Effector memory CD4-positive, alpha-beta T cell (primary cell): Measurements from ENCODE around the gene ACP7.
"Not testable (repeated sequence)": the region's sequence is repeated elsewhere in the genome, so short reads cannot be mapped to it uniquely, and the experiment has no call there.

Experiments used
- DNase-seq, 3 donors: peaks; one replicate each; pipeline ENCODE4 v3.0.0-alpha.2; 2020
- H3K27ac ChIP-seq: 2 replicates; pipeline ENCODE4 v1.7.0; 2013; ENCODE audit warnings: mild to moderate bottlenecking, low read length, moderate library complexity; ENCODE audit not compliant: insufficient read depth, poor library complexity, severe bottlenecking
- H3K27me3 ChIP-seq: replicated peaks from 2 replicates; pipeline ENCODE4 v1.7.0; 2013; ENCODE audit warnings: mild to moderate bottlenecking, low read length; ENCODE audit not compliant: insufficient read depth, control insufficient read depth, poor library complexity, severe bottlenecking
- H3K36me3 ChIP-seq: 2 replicates; pipeline ENCODE4 v1.7.0; 2013; ENCODE audit warnings: mild to moderate bottlenecking, low read length, moderate library complexity; ENCODE audit not compliant: control insufficient read depth, insufficient read depth
- H3K4me1 ChIP-seq: 2 replicates; pipeline ENCODE4 v1.7.0; 2013; ENCODE audit warnings: low read length, mild to moderate bottlenecking; ENCODE audit not compliant: control insufficient read depth, insufficient read depth, poor library complexity, severe bottlenecking
- H3K4me3 ChIP-seq: 2 replicates; pipeline ENCODE4 v1.7.0; 2013; ENCODE audit warnings: low read length, low read depth, mild to moderate bottlenecking; ENCODE audit not compliant: insufficient read depth, poor library complexity, severe bottlenecking
- H3K9me3 ChIP-seq: 2 replicates; pipeline ENCODE4 v1.7.0; 2013; ENCODE audit warnings: mild to moderate bottlenecking, low read length, moderate library complexity; ENCODE audit not compliant: control insufficient read depth

The ACP7 gene

DNA sequence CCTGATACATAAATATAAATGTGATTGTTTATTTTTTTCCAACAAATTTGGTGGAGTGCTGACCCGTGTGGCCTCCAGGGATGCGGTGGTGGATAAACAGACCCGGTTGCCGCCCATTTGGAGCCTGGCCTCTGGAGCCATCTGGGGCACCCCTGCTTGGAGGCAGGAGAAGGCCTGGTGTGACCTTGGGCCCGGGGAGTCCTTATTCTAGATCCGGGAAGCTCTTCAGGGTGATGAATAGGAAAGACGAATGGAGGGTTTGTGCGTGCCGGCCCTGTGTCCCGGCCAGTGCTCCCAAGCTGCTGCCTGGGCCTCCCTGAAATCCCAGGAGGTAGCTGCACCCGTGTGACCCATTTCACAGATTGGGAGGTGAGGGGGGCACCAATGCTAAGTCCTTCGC is 53.0 kb downstream of the ACP7 start:
- DNase-seq = no peak
- Histone ChIP-seq H3K27me3 (no peaks in the 10 kb centered on the region), H3K4me1 (no peaks in the 10 kb centered on the region), H3K4me3 (no peak overlapping the region), H3K36me3 (no peaks in the 10 kb centered on the region), H3K9me3 (no peaks in the 10 kb centered on the region), H3K27ac (no peak overlapping the region)

DNA sequence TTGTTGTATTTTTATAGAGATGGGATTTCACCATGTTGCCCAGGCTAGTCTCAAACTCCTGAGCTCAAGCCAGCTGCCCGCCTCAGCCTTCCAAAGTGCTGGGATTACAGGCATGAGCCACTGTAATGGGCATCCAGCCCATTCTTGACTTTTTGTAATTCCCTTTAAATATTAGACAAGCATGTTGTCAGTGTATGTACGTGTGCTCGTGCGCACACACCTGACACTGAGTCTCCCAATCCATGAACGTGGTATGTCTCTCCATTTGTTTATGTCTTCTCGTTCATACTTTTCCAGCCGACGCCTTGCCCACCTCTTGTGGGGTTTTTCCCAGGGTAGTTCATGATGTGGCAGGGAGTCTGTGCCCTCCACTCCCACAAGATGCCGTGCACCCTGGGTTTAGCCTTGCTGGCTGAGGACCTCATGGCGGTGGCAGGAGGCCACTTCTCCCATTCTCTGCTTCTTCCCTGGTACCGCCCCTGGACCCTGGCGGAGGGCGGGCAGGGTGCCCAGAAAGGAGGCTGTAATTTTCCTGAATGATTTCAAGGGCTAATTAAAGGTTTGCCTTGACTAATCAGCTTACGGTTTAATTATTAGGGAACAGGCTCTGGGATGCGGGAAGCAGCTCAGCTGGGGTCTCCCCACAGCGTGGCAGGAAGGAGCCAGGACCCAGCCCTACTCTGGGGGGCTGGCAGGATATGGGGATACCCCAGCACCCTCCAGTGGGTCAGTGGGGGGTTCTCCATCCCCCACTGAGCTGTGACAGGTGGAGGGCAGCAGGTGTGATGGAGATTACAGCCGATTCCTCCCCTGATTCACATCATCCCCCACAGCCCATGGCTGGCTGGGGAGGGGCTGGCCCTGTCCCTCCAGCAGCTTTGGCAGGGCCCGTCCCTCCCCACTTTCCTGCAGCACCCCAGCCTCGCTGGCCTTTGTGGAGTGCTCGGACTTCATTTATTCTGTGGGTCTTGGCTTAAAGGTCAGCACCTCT is 54.3 kb downstream of the ACP7 start:
- no peak for DNase-seq
- Histone ChIP-seq H3K4me3 (no peak overlapping the region), H3K36me3 (no peaks in the 10 kb centered on the region), H3K4me1 (no peaks in the 10 kb centered on the region), H3K27ac (no peak overlapping the region), H3K9me3 (no peaks in the 10 kb centered on the region), H3K27me3 (no peaks in the 10 kb centered on the region)

DNA sequence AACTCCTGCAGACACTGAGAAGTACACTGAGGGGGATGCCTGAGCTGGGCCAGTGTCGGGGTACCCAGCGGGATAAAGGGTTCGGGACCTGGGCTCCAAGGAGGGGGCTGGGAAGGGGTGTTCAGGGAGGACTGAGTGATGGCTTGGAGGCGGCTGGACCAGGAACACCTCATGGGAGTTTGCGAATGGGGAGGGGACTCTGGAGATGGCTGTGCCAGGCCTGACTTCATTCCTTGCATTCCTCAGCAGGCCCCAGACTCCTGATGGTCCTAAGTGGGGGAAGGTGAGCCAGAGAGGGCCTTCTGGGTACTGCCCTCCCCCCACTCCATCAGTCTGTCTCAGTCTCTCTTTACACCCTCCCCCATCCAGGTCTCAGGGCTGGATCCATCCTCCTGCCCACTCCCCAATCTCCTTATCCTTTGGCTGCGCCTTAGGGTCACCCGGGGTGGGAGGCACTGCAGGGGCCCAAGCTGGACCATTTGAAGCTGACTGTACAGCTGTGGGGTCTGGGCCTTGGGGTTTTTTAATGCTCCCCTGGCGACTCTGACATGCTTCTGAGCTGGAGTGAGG is 55.2 kb downstream of the ACP7 start:
- no peak for DNase-seq
- Histone ChIP-seq H3K4me1 (no peaks in the 10 kb centered on the region), H3K9me3 (no peaks in the 10 kb centered on the region), H3K36me3 (no peaks in the 10 kb centered on the region), H3K27ac (no peak overlapping the region), H3K27me3 (no peaks in the 10 kb centered on the region), H3K4me3 (no peak overlapping the region)

GRCh38 chr19:39139971-39140453 is 55.8 kb downstream of the ACP7 start:
- DNase-seq = no peak
- no peaks in the 10 kb centered on the region for H3K27me3 ChIP-seq
- H3K27ac ChIP-seq = no peak overlapping the region
- H3K9me3 ChIP-seq = no peaks in the 10 kb centered on the region
- H3K36me3 ChIP-seq = no peaks in the 10 kb centered on the region
- H3K4me1 ChIP-seq = no peaks in the 10 kb centered on the region
- no peak overlapping the region for H3K4me3 ChIP-seq

GRCh38 chr19:39140594-39140993 is 56.4 kb downstream of the ACP7 start:
- H3K4me3 ChIP-seq = no peak overlapping the region
- H3K9me3 ChIP-seq = no peaks in the 10 kb centered on the region
- H3K4me1 ChIP-seq = no peaks in the 10 kb centered on the region
- no peak for DNase-seq
- no peaks in the 10 kb centered on the region for H3K27me3 ChIP-seq
- no peaks in the 10 kb centered on the region for H3K36me3 ChIP-seq
- H3K27ac ChIP-seq = no peak overlapping the region

- Histone ChIP-seq H3K4me1 (no peaks in the 10 kb centered on the region), H3K4me3 (no peak overlapping the region), H3K36me3 (no peaks in the 10 kb centered on the region), H3K9me3 (no peaks in the 10 kb centered on the region), H3K27me3 (no peaks in the 10 kb centered on the region), H3K27ac (no peak overlapping the region)
- DNase-seq = no peak
Observed at GRCh38 chr19:39141929-39142328, 57.8 kb downstream of the ACP7 start.

GRCh38 chr19:39142630-39143029 is 58.5 kb downstream of the ACP7 start:
- no peak for DNase-seq

GRCh38 chr19:39143757-39144289 is 59.7 kb downstream of the ACP7 start:
- not testable (repeated sequence) for H3K27me3 ChIP-seq, H3K4me3 ChIP-seq, H3K36me3 ChIP-seq, H3K27ac ChIP-seq, H3K4me1 ChIP-seq, DNase-seq, H3K9me3 ChIP-seq

More at GRCh38 chr19:39142630-39143029, 58.5 kb downstream of the ACP7 start:
- Histone ChIP-seq H3K4me3 (no peak overlapping the region), H3K9me3 (no peaks in the 10 kb centered on the region), H3K27ac (no peak overlapping the region), H3K4me1 (no peaks in the 10 kb centered on the region), H3K36me3 (no peaks in the 10 kb centered on the region), H3K27me3 (no peaks in the 10 kb centered on the region)

- no peak for DNase-seq
- Histone ChIP-seq H3K27me3 (no peaks in the 10 kb centered on the region), H3K4me1 (no peaks in the 10 kb centered on the region), H3K4me3 (no peak overlapping the region), H3K9me3 (no peaks in the 10 kb centered on the region), H3K36me3 (peaks cover 5% of the 10 kb centered on the region), H3K27ac (no peak overlapping the region)
Observed at GRCh38 chr19:39144290-39145071, 60.3 kb downstream of the ACP7 start.
